HG02938 (cell line): ENCODE measurements around the gene PLXDC2.
"Not testable (repeated sequence)": the region's sequence is repeated elsewhere in the genome, so short reads cannot be mapped to it uniquely, and the experiment has no call there.

Experiments used
- ATAC-seq: cut with Tn5 transposase; IDR thresholded peaks from one replicate; pipeline ENCODE4 v1.9.1; 2021; ENCODE audit warnings: mild to moderate bottlenecking, moderate library complexity; ENCODE audit not compliant: unreplicated experiment

The PLXDC2 gene

DNA sequence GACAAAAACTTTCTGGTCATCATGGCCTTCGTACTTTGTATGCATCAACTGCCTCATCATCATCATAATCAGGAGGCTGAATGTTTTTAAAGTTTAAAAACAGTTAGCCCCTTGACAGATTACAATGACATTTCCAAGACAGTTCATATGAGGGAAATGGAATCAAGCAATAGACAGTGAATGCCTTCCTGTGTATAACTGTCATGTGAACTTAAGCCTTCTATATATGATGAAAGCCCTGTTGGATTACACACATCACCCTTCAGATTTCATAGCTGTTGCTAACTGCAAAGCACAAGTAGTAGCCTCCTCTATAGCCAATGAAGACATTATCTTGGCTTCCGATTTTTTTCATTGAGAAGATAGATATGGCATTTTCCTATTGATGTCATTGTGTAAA, 154.0 kb downstream of the PLXDC2 start:
- ATAC-seq = no peak

DNA sequence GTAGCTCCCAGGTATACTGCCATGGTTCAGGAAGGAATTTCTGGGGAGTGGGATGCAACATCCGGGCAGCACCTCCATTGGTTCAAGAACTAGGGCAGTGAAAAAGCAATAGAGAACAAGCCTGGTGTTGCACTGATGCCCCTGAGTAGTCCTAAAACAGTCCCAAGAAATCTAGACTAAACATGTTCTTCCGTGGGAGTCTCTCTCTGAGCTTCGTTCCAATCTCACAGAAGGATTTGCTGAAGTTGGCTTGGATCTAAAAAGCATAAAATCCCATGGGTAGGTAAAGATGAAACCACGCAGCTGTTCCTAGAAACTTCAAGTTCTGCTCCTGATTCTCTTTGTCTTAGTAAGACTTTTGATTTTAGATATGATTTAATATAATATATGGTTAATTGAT, 154.5 kb downstream of the PLXDC2 start:
- ATAC-seq = no peak

DNA sequence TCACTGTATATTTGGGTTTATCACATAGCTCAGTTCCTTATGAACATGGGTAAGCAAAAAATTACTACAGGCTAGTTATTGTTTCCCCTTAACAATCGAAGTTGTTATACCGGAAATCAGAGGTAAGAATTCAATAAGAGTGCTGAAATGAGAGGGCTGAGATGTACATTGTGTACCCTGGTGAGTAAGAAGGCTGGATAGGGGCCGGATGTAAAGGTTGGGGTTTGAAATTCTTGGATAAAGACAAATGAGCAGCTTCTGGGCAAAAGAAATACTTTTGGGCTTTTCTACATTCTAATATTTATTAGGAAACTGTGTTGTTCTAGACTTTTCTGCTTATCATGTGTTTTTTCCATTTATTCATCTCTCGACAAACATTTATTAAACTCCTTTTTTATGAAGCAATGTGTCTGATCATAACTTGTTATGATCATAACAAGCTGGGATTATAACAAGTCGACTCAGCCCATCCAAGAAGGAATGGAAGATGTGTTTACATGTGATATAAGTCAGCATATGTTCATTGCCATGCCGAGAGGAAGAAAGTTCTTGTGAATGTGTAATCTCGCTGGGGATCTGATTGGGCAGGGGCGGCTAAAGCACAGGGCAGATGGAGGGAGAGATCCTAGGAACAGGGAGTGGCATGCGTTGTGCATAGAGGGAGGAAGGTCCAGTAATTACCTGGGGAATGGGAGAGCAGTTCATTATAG, 155.3 kb downstream of the PLXDC2 start:
- ATAC-seq = no peak

DNA sequence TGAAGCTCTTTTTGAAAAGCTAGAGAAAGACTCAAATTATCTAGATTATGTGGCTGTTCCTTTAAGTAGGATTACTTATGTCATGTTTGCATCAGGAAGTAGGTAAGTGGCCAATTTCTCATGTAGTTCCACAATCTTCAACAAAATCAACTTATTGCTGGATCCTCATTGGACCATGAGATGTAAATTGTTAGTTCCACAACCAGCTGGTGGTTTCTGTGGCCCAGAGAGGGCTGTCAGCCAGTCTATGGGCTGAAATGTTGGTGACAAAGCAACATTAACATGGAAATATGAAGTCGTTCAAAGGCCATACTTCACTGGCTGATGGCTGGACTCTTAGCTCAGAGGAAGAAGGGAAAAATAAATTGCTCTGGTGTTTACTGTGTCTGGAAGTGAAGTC, 157.9 kb downstream of the PLXDC2 start:
- peak; percentile 62 for ATAC-seq

DNA sequence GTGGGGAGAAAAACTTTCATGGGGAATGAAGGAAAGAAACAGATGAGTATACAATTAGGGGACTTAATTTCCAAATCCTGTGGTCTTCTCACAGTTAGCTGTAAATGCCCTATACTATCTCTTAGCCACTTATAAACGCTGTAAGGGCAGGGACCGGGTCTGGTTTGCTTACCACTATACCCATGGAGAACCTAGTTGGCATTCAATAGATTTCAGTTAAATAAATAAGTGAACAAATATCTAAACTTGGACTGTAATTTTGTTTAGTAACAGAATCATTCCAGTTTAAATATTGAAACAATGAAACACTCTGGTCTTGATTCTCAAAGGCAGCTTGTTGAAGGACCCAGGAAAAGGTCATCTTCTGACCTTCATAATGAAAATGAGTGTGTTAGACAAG, 158.3 kb downstream of the PLXDC2 start:
- no peak for ATAC-seq

DNA sequence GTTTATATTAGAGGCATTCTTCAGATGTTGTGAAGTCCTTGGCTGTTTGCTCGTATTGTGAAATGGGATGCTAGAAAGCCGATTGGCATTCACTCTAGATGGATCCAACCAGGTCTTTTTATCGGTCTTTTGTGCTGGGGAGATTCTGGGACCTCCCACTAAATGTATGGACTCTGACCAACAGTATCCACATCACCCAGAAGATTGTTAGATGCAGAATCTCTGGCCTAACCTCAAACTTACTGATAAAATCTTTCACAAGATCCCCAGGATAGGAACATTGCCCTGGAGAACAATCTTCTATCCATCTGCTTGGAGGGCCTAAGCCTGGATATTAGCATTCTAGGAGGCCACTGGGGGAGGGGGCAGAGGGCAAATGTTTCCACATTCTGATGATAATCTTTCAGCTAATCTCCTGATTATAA, 160.9 kb downstream of the PLXDC2 start:
- ATAC-seq = no peak

DNA sequence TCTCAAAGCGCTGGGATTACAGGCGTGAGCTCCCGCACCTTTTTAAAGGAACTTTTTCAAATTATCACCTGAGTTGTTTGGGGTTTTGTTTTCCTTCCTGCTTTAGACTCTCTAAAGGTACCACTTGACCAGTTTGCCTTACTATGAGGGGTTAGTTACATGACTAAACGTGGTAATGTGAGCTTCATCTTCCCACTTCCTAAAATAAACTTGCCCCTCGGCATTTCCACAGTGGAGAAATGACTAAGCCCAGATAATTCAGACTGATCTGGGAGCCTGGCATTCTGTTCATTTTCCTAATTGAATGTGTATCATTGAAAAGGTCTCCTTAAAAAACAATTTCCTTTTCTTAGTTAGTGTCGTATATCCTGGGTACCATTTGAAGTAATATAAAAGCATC, 163.4 kb downstream of the PLXDC2 start:
- no peak for ATAC-seq

DNA sequence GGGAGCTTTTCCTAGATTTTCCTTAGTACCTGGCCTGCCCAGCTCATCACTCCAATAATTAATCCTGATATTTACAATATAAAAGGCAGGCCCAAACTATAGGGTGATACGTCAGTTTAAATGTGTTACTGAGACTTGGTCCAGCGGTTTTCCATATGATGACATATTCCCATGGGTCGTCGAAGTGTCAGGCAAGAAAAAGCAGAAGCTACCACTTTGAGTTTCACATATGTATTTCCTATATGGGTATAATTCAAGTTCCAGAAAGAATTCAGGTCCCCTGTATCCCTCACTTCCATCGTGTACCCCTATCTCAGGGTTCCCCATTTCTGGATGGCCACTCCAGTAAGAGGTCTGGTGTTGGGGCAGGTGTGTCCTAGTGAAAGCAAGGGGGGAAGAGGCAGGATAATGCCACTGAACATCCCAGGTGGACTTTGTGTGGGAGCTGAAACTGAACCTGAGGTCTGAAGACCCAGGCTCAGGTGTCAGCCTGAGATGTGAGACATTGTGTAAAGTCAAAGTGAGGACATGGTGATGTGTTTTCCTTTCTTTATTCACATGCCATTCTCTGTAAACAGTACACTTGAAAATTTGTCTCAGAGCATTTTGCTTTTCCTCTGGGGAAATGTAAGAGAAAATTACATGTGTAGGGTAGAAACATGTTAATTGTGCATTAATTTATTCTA, 167.8 kb downstream of the PLXDC2 start:
- no peak for ATAC-seq

DNA sequence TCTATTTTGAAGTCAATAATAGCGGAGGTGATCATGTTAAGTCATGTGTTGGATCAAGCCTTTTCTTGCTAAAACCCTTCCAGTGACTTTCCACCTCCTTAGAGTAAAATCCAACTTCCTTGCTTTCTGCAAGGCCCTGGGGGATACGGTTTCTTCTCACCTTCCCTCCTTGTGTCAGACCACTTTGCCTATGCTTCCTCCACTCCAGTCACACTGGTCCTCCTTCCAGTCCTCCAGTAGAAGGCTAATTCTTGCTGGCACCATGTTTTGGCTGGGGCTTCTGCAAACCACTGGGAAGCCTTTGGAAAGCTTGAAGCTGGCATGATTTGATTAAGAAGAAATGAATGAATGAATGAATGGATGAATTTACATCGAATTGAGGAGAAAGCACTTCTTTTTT, 169.5 kb downstream of the PLXDC2 start:
- ATAC-seq = no peak

DNA sequence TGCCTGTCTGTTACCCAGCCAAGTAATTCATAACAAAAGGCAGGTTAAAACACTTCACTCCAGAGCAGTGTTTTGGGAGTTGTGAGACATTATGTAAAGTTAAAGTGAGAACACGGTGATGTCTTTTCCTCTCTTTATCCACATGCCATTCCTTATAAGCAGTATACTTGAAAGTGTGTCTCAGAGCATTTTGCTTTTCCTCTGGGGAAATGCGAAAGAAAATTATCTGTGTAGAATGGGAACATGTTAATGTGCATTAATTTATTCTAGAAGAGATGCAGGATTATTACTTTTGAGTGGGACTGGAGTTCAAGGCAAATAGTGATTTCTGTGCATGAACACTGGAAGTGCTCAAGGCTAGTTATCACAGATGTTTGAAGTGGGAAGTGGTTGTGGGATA, 170.4 kb downstream of the PLXDC2 start:
- no peak for ATAC-seq

DNA sequence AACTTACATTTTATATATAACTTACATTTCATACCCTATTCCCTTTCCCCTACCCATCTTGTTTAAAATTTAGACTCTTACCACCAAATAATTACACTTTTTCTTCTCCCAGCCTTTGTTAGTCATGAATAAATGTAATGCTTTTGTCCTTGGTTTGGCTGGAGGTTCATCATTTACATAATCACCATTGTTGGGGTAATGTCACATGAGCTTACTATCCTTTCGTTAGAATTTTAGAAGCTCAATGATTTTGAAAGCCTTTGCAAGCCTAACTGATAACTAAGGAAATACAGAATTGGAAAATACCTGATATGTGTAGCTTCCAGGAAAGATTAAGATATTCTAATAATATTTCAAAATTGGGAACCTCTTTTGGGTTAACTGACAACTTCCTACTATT, 171.7 kb downstream of the PLXDC2 start:
- ATAC-seq = no peak

DNA sequence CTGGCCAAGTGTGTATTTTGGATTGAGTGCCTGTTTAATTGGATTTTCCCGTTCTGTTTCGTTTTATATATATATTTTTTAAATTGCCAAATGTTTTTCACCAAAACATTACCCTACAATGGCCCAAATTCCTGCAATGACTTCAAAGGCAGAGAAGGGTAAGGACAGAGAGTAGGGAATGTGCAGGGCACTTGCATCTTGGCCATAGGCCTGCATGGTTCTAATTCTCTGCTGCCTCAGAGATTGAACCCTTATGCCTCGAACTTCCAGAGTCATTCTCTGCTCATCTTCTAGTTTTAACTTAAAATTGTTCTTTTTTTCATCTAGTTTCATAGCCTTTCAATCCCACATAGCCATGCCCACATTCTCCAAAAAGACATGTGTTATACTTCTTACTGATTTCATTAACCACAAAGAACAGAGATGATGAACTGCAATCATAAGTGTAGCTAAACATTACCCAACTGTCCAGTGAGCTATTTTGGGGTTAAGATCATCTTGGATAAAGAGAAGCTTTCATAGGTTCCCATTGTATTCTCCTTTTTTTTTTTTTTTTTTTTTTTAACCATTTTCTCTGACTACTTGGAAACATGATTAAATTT, 177.6 kb downstream of the PLXDC2 start:
- ATAC-seq = peak; percentile 79

DNA sequence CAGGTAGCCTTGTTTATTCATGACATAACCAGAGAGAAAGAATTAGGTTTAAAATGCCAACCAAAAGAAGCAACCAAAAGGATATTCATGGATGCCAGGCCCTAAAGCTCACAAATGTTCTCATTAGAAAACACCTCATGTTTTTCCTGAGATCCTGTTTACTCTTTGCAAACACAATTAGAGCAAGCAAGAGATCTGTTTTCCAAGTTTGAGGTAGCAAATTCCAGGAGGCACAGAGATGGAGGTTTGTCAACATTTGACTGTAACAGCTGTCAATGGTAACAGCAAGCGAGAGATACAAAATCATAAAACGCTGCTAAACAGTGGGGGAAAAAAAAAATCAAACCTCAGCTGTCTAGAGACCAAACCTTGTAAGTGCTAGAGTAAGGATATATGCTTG, 182.2 kb downstream of the PLXDC2 start:
- no peak for ATAC-seq

DNA sequence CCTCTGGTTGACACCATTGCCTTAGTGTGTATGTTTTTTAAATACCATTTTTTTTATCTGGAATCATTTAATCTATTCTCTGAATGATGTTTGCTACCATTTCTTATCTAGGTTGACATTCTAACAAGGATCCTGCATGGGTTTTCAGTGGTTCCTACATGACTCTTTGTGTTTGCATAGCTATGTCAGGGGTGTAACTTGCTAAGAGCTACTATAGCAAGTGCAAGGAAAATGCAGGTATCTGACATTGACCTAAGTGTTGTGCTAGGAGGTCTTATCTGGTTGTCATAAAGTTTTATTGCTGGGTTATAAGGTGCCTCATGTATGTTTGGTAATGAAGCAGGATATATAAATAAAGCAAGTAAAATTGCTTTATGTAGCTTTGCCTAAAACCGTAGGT, 183.2 kb downstream of the PLXDC2 start:
- no peak for ATAC-seq

DNA sequence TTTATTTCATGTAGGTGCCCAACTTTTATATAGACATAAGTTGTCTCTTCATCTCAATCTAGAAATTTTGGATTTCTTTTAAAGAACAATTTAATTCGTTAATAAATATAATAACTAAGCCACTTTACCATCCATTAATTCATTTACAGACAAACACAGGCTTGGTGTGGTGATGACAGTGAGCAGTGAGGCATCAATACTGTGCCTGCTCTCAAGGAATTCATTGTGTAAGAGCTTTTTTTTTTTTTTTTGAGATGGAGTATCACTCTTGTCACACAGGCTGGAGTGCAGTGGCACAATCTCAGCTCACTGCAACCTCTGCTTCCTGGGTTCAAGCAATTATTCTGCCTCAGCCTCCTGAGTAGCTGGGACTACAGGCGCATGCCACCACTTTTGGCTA, 185.8 kb downstream of the PLXDC2 start:
- ATAC-seq = not testable (repeated sequence)

DNA sequence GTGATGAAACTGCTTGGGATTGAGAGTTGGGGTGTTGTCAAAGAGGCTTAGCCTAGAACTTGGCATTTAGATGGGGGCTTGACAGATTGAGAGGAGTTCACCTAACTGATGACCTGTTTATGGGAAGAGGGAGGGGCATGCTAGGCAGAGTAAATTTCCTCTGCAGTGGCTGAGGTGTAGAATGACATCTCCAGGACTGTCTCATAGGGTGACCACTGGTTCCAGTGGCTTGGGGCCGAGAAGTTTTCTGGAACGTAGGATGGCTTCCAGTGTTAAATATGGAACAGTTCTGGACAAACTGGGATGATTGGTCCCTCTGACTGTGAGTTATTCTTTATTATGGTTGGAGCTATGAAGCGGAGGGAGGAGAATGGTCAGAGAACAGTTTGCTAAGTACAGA, 186.4 kb downstream of the PLXDC2 start:
- ATAC-seq = no peak

DNA sequence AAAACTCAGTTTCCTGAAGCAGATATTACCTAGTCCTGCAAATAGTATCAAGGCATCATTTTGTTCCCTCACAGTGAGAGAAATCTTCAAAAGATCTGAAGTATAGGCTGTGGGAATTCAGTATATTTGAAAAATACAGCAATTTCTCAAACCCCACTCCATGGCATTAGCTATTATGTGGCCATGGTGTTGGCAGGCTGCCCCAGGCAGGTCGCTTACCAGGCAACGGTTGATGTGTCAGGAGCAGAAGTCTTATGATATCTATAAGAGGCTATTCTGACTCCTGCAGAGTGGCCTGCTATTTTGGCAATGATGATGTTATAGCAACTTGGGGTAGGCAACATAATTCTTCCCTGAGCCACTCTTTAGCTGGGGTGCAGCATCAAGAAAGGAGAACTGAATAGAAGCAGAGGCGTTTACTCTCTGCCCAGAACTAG, 187.9 kb downstream of the PLXDC2 start:
- peak; percentile 39 for ATAC-seq

DNA sequence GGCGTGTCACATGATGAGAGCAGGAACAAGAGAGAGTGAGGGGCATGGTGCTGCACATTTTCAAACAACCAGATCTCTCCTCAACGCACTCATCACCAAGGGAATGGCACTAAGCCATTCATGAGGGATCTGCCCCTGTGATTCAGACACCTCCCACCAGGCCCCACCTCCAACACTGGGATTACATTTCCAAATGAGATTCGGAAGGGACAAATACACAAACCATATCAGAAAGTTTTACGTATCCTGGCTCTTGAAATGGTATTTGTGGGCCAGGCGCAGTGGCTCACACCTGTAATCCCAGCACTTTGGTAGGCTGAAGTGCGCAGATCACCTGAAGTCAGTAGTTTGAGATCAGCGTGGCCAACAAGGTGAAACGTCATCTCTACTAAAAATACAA, 189.4 kb downstream of the PLXDC2 start:
- no peak for ATAC-seq

DNA sequence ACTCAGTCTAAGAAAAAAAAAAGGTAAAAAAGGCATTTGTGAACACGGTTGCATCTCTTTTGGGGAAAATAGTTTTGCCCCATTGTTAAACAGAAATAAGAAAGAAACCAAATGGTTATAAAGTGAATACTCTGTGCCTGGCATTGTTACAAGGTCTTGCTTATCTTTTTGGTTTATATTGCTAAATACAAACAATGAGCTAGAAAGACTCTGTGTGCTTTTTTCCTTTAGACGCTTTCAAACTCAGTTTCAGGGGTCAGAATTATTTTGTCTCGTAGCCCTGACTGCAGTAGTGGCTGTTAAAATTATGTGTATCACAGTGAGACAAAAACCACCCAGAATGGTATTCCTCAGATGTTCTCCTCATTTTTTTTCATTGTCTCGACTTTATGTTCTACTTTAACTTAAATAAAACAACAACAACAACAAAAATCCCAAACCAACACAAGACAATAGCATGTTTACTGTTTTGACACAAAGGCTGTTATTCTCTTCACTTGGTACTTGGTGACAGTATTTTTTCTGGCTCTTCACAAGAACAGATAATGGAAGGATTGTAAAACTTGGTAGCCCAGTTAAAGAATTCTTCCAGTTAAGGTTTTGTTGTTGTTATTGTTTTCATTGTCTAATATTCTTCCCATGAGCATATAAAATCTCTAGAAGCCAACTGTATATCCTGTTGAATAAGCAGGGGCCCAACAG, 190.1 kb downstream of the PLXDC2 start:
- no peak for ATAC-seq

DNA sequence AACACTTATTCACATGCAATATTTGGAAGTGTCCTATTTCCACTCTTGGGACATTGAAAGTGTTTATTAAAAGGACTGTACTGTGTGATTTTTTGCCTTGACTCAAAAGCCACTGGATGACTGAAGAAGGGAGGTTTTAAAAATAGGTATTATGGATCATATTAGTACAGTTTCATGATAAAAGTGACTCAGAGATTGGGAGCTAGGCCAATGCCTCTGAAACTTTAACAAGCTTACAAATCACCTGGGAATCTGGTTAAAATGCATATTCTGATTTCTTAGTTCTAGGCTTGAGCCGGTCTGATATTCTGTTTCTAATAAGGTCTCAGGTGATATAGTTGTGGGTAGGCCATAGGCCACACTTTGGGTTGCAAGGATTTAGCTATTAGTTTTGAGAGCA, 191.2 kb downstream of the PLXDC2 start:
- no peak for ATAC-seq

DNA sequence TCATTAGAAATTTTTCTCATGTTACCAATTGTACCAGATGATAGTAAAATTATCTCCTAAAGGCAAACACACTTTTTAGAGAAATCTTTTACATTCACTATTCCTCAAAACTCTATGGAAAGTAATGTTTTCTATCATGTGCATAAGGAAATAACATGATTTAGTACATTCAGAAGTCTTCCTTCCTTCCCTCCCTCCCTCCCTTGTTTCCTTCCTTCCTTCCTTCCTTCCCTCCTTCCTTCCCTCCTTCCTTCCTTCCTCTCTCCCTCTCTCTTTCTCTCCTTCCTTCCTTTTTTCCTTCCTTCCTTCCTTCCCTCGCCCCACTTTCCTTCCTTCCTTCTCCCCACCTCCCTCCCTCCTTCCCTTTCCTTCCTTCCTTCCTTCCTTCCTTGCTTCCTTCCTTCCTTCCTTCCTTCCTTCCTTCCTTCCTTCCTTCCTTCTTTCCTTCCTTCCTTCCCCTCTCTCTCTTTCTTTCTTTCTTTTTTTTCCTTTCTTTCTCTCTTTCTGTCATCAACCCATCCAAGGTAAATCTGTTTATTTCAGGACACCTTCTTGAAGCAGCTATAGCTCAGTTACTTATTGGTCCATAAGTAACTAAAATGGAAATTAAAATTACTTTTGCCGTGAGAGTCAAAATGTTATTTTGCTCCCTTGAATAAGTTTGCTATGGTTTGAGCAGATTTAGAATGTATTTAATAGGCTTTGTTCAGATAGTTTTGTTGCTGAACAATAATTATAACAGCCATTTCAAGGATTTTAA, 197.9 kb downstream of the PLXDC2 start:
- ATAC-seq = no peak
